Uterus (tissue), 2 donors: ENCODE results near the gene EXOSC9.

Experiments
- CTCF ChIP-seq, 4 experiments: fragments of 200-600 bp in 2 of 4; fragments of 450-650 bp in 2 of 4; sonication (generic) in 2 of 4; IDR thresholded peaks; one replicate each; pipeline ENCODE4 v1.5.1; 2016 to 2019; ENCODE audit warnings: antibody characterized with exemption in 4 of 4, mild to moderate bottlenecking in 2 of 4, moderate library complexity in 1 of 4
- POLR2A ChIP-seq, 2 donors: fragments of 450-650 bp; IDR thresholded peaks; one replicate each; pipeline ENCODE4 v1.6.1; 2016; ENCODE audit warnings: antibody characterized with exemption in 2 of 2, mild to moderate bottlenecking in 1 of 2, moderate library complexity in 1 of 2

DNA sequence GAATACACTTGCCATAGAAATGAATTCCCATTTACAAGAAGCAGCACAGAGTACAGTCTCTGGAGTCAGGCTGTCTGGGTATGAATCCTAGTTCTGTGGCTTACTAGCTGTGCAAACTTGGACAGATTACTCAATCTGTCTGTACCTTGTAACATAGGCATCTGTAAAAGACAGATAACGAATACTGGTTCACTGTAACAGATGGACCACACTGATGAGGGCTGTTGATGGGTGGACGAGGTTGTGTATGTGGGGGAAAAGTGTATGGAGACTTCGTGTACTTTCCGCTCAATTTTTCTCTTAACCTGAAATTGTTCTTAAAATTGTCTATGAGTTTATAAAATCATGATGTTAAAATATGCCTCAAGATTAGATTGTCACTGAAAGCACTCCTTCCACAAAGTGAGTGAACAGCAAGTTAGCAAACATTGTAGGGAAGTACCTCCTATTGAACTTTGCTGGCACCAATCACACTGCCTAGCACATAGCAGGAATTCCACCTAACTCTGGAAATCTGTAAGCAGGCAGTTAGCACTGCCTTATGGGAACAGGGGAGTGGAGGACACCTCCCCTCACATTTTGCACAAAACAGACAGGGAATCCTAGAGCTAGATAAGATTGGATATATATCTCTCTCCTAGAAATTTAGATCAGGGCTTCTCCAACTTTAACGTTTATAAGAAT is 6.5 kb upstream of the EXOSC9 start:
- TF ChIP-seq CTCF (IDR thresholded peaks at IDR 0.05) (no peak), POLR2A (IDR thresholded peaks at IDR 0.05) (no peak)
